Peyer's patch (tissue), 4 donors: ENCODE results near the gene AFF2. TPM values are rescaled to one million over a fixed set of nuclear protein-coding genes. Genes with fewer than 3 reads are reported as not detected.

Source experiments
- DNase-seq, 3 donors: peaks; one replicate each; pipeline ENCODE4 v3.0.0-alpha.2; 2017 to 2019
- H3K27ac ChIP-seq, 4 donors: fragments of 200-600 bp; sonication (generic); one replicate each; pipeline ENCODE4 v1.5.1; 2016 to 2019
- H3K27me3 ChIP-seq, 2 donors: fragments of 200-600 bp; sonication (generic); one replicate each; pipeline ENCODE4 v1.5.1; 2019
- H3K36me3 ChIP-seq, 3 donors: fragments of 200-600 bp; sonication (generic); one replicate each; pipeline ENCODE4 v1.5.1; 2016 to 2019
- H3K4me1 ChIP-seq, 4 donors: fragments of 200-600 bp; sonication (generic); one replicate each; pipeline ENCODE4 v1.5.1; 2016 to 2019
- H3K4me3 ChIP-seq, 4 donors: fragments of 200-600 bp; sonication (generic); 1 replicate in 3 of 4; 2 replicates in 1 of 4; pipeline ENCODE4 v1.5.1; 2016 to 2019; ENCODE audit warnings: mild to moderate bottlenecking in 1 of 4
- H3K9me3 ChIP-seq, 4 donors: fragments of 200-600 bp; sonication (generic); one replicate each; pipeline ENCODE4 v1.5.1; 2016 to 2019; ENCODE audit warnings: mild to moderate bottlenecking in 1 of 4
- POLR2A ChIP-seq, 2 donors: fragments of 450-650 bp; IDR thresholded peaks; one replicate each; pipeline ENCODE4 v1.5.1; 2017; ENCODE audit warnings: antibody characterized with exemption in 2 of 2, mild to moderate bottlenecking in 2 of 2, moderate library complexity in 2 of 2
- total RNA-seq, 4 donors: library from RNA; depleted of rRNA; stranded (reverse); fragments of >200 nt; gene quantifications; one replicate each; pipeline ENCODE4 v1.1.0, GENCODE V29; 2016
- TF ChIP-seq, protein P1 (sequence below), 6 experiments: fragments of 450-650 bp in 4 of 6; fragments of 200-600 bp in 2 of 6; sonication (generic) in 1 of 6; IDR thresholded peaks; one replicate each; pipeline ENCODE4 v1.5.1; 2017 to 2019; ENCODE audit warnings: antibody characterized with exemption in 6 of 6, mild to moderate bottlenecking in 3 of 6, moderate library complexity in 1 of 6

AFF2 gene
- total RNA-seq, 4 donors from 2014 or later = 0.18 to 2.5 (median 1.9) TPM; not detected in 1

DNA sequence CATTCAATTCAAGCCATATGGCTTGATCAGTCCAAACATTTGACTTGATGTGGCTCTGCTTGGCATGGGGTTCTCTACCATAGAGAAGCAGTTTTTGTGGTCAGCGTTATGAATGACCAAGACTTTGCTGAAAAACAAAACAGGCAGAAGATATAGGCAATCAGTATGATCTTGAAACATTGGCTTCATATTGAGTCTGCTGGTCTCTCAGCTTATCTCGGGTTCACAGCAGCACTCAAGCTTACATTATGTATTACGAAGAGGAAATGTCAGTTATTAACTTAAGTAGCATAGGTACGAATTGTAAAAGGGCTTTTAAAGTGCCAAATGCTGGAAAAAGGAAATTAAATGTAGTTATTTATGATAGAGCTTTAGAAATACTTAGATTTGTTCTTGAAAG lies 99.0 kb downstream of the AFF2 start:
- Histone ChIP-seq H3K4me1 (no peaks in the 10 kb centered on the region), H3K27ac (no peak overlapping the region), H3K4me3 (no peak overlapping the region), H3K36me3 (no peaks in the 10 kb centered on the region), H3K9me3 (no peaks in the 10 kb centered on the region), H3K27me3 (no peaks in the 10 kb centered on the region)
- TF ChIP-seq POLR2A (IDR thresholded peaks at IDR 0.05) = no peak
- TF ChIP-seq, protein P1, sequence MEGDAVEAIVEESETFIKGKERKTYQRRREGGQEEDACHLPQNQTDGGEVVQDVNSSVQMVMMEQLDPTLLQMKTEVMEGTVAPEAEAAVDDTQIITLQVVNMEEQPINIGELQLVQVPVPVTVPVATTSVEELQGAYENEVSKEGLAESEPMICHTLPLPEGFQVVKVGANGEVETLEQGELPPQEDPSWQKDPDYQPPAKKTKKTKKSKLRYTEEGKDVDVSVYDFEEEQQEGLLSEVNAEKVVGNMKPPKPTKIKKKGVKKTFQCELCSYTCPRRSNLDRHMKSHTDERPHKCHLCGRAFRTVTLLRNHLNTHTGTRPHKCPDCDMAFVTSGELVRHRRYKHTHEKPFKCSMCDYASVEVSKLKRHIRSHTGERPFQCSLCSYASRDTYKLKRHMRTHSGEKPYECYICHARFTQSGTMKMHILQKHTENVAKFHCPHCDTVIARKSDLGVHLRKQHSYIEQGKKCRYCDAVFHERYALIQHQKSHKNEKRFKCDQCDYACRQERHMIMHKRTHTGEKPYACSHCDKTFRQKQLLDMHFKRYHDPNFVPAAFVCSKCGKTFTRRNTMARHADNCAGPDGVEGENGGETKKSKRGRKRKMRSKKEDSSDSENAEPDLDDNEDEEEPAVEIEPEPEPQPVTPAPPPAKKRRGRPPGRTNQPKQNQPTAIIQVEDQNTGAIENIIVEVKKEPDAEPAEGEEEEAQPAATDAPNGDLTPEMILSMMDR (IDR thresholded peaks at IDR 0.05) = no peak
- DNase-seq = no peak

DNA sequence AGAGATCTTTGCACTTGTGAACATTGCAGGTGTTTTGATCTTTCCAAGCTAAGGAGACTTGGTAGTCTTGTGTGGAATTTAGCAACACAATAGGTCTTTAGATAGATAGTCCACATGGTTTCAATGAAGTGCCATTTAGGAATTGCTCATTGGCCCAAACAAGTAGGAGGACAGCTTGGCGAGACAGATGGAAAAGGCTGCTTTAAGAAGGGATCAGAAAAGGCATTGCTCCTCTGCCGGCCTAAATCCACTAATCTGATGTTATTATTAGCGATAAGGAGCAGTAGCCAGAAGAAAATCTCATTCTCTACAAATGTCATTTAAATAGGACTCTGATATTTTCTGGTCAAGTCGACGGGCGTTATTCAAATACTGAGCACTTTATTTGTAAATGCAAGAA lies 99.7 kb downstream of the AFF2 start:
- Histone ChIP-seq H3K27ac (no peak overlapping the region), H3K27me3 (no peaks in the 10 kb centered on the region), H3K9me3 (no peaks in the 10 kb centered on the region), H3K4me3 (no peak overlapping the region), H3K4me1 (no peaks in the 10 kb centered on the region), H3K36me3 (no peaks in the 10 kb centered on the region)
- TF ChIP-seq, protein P1 (IDR thresholded peaks at IDR 0.05) = no peak
- no peak for TF ChIP-seq POLR2A (IDR thresholded peaks at IDR 0.05)
- DNase-seq = no peak

DNA sequence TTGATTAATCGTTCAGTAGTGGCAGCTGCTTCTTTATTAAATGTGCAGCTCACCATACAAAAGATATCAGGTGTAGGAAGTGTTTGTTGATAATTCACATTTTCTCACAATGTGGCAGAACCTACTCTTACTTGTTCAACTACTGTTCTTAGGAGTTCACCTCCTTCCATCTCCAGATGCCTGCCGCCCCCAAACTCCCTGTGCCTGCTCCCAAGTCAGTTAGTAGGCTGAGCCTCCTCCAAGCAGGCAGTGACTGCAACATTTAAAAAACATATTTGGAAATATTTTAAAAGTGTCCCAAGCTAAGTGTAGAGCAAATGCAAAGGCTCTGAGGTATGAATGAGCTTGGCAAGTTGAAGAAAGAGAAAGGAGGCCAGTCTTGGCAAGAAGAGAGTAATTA lies 100.2 kb downstream of the AFF2 start:
- no peaks in the 10 kb centered on the region for H3K36me3 ChIP-seq
- no peaks in the 10 kb centered on the region for H3K9me3 ChIP-seq
- no peak for DNase-seq
- no peak overlapping the region for H3K4me3 ChIP-seq
- H3K27me3 ChIP-seq = no peaks in the 10 kb centered on the region
- TF ChIP-seq, protein P1 (IDR thresholded peaks at IDR 0.05) = no peak
- TF ChIP-seq POLR2A (IDR thresholded peaks at IDR 0.05) = no peak
- no peak overlapping the region for H3K27ac ChIP-seq
- H3K4me1 ChIP-seq = no peaks in the 10 kb centered on the region

DNA sequence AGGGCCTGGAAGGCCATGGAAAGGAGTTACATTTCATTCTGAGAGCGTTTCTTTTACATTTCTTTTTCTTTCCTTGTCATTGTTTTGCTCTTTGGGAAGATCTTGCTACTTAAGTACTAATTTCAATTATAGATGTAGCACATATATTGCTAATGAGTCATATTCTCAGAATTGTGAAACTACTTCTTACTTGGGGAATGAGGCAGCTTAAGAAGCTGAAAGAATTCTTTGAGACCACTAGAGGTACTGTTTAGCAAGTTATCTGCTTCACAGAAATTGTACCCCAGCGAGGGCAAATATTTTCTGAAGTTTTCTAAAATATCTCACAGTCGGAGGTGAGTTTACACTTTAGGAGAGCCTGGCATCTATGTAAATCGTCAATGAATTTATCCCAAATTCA lies 100.6 kb downstream of the AFF2 start:
- TF ChIP-seq, protein P1 (IDR thresholded peaks at IDR 0.05) = no peak
- TF ChIP-seq POLR2A (IDR thresholded peaks at IDR 0.05) = no peak
- Histone ChIP-seq H3K36me3 (no peaks in the 10 kb centered on the region), H3K27ac (no peak overlapping the region)

DNA sequence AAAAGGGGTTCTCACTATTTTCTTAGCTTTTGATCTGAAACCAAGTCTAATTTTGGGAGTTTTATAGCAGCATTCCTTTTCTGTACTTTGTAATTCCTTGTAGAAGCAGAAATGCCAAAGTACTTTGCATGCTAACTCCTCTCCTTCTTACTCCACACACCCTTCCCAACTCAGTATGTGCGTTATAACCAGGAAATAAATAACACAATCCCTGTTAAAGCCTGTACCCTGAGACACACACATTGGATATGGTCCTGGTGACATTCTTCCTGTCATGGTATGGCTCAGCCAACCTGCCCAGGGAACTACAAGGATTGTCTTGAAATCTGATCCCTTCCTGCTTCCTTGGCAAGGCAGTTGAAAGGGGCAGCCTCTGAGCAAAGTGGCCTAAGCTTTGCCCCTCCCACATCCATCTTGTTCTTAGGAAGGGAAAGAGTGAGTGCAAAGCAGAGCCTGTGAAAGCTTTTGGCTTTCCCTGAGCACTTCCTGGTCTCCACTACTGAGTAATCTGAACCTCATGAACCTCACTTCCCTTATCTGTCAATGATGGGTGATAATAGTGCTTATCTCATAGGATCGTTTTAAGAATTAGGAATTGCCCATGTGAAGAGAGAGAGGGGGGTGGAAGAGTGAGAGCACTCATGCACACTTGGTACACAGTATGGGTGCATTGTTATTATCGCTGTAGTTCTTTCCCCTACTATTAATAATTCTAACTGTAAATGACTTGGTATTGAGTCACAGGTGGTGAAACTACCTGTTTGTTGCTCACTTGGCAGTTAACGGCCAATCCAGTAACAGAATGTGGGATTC lies 109.3 kb downstream of the AFF2 start:
- H3K27me3 ChIP-seq = no peaks in the 10 kb centered on the region
- DNase-seq = no peak
- H3K27ac ChIP-seq = peak overlapping the region in 1 of 4 donors; percentile 40
- H3K4me3 ChIP-seq = no peak overlapping the region
- TF ChIP-seq, protein P1 (IDR thresholded peaks at IDR 0.05) = no peak
- no peak for TF ChIP-seq POLR2A (IDR thresholded peaks at IDR 0.05)
- no peaks in the 10 kb centered on the region for H3K36me3 ChIP-seq
- no peaks in the 10 kb centered on the region for H3K9me3 ChIP-seq
- no peaks in the 10 kb centered on the region for H3K4me1 ChIP-seq

More for the DNA sequence above, 100.6 kb downstream of the AFF2 start:
- Histone ChIP-seq H3K9me3 (no peaks in the 10 kb centered on the region), H3K27me3 (no peaks in the 10 kb centered on the region), H3K4me3 (no peak overlapping the region), H3K4me1 (no peaks in the 10 kb centered on the region)
- no peak for DNase-seq
